GM12878 (cell line): Measurements from ENCODE around the gene SPHK1. TPM values are rescaled to one million over a fixed set of nuclear protein-coding genes. Genes with fewer than 3 reads are reported as not detected.

Experiments used
- ATAC-seq: fragments of 200-7000 bp; cut with Tn5 transposase; 3 replicates; pipeline ENCODE4 v1.9.1; 2020; ENCODE audit warnings: mild to moderate bottlenecking, moderate library complexity
- BruUV-seq: library from RNA; stranded (reverse); fragments of 400-500 nt; replicated peaks from 2 replicates; lab custom pipeline; 2021; lab: Mats Ljungman, UMichigan
- CTCF ChIA-PET: fragments of 300-600 bp; sonication (Branson Sonifier 250); formaldehyde crosslinking; extraction: SDS; loops from one replicate; lab custom pipeline; 2021; ENCODE audit warnings: inconsistent platforms; lab: Yijun Ruan, JAX
- POLR2A ChIA-PET: fragments of 350-600 bp; formaldehyde crosslinking; extraction: SDS; loops from one replicate; lab custom pipeline; 2021; ENCODE audit warnings: inconsistent platforms; lab: Charles Lee
- RAD21 ChIA-PET: fragments of 300-600 bp; sonication (Branson Sonifier 250); formaldehyde crosslinking; loops from one replicate; lab custom pipeline; 2023; ENCODE audit warnings: antibody characterized with exemption; ENCODE audit not compliant: unreplicated experiment; lab: Charles Lee
- SMC1A ChIA-PET: fragments of 300-600 bp; sonication (Branson Sonifier 250); formaldehyde crosslinking; loops from one replicate; lab custom pipeline; 2023; ENCODE audit not compliant: unreplicated experiment, uncharacterized antibody; lab: Charles Lee
- DNase-seq: peaks from one replicate; pipeline ENCODE4 v3.0.0-alpha.2; 2011; ENCODE audit warnings: low read depth, low spot score
- FAIRE-seq: peaks from 3 replicates; lab custom pipeline; 2011; peaks lifted over from hg19 to GRCh38; lab: Jason Lieb, UNC
- H2AFZ ChIP-seq: 2 replicates; pipeline ENCODE4 v1.6.0; 2011; ENCODE audit warnings: low read depth, low read length, control low read depth; ENCODE audit not compliant: control insufficient read depth
- H3K27ac ChIP-seq: 2 replicates; pipeline ENCODE4 v1.5.1; 2011; ENCODE audit warnings: control low read depth; ENCODE audit not compliant: control insufficient read depth, insufficient read depth
- H3K27me3 ChIP-seq, 2 experiments: replicated peaks in 1 of 2; 2 replicates each; pipeline versions ENCODE4 v1.6.0 to v1.6.1; 2011; ENCODE audit warnings: low read length in 1 of 2; ENCODE audit not compliant: control insufficient read depth in 2 of 2, insufficient read depth in 2 of 2
- H3K36me3 ChIP-seq, 2 experiments: 2 replicates each; pipeline ENCODE4 v1.5.1; 2011; ENCODE audit warnings: low read length in 1 of 2; ENCODE audit not compliant: control insufficient read depth in 2 of 2, insufficient read depth in 2 of 2
- H3K4me1 ChIP-seq: 2 replicates; pipeline ENCODE4 v1.6.1; 2011; ENCODE audit warnings: mild to moderate bottlenecking, low read length, moderate library complexity, mixed read lengths; ENCODE audit not compliant: control insufficient read depth, insufficient read depth
- H3K4me2 ChIP-seq: 2 replicates; pipeline ENCODE4 v1.6.0; 2011; ENCODE audit warnings: control low read depth; ENCODE audit not compliant: control insufficient read depth, insufficient read depth
- H3K4me3 ChIP-seq: fragments of 200-600 bp; sonication (generic); 2 replicates; pipeline ENCODE4 v1.5.1; 2016
- H3K79me2 ChIP-seq: 2 replicates; pipeline ENCODE4 v1.6.0; 2011; ENCODE audit warnings: low read length; ENCODE audit not compliant: control insufficient read depth, insufficient read depth
- H3K9ac ChIP-seq: 2 replicates; pipeline ENCODE4 v1.8.0; 2011; ENCODE audit warnings: low read length, control low read depth, mixed read lengths; ENCODE audit not compliant: control insufficient read depth, insufficient read depth
- H3K9me3 ChIP-seq: replicated peaks from 3 replicates; pipeline ENCODE4 v1.5.1; 2011; ENCODE audit warnings: mild to moderate bottlenecking, low read length; ENCODE audit not compliant: control insufficient read depth, insufficient read depth
- H4K20me1 ChIP-seq: 2 replicates; pipeline ENCODE4 v1.6.0; 2011; ENCODE audit not compliant: control insufficient read depth, insufficient read depth
- ATF2 ChIP-seq: IDR thresholded peaks from 2 replicates; pipeline ENCODE4 v1.6.1; 2012; ENCODE audit warnings: low read length, inconsistent platforms
- BMI1 ChIP-seq: fragments of 450-650 bp; IDR thresholded peaks from 2 replicates; pipeline ENCODE4 v1.6.1; 2016; ENCODE audit warnings: mild to moderate bottlenecking, moderate library complexity, borderline replicate concordance
- CREB1 ChIP-seq: IDR thresholded peaks from 2 replicates; pipeline ENCODE4 v1.6.1; 2012; ENCODE audit warnings: low read depth, mild to moderate bottlenecking, inconsistent platforms
- EED ChIP-seq: sonication (generic); IDR thresholded peaks from 2 replicates; pipeline ENCODE4 v1.6.1; 2016; ENCODE audit warnings: antibody characterized with exemption, low read depth
- KDM1A ChIP-seq: fragments of 200-600 bp; sonication (generic); IDR thresholded peaks from 2 replicates; pipeline ENCODE4 v1.6.1; 2016; ENCODE audit warnings: borderline replicate concordance
- MEF2B ChIP-seq: fragments of 450-650 bp; IDR thresholded peaks from 2 replicates; pipeline ENCODE4 v1.6.1; 2018; ENCODE audit warnings: mild to moderate bottlenecking, moderate library complexity; ENCODE audit not compliant: partially characterized antibody, poor library complexity, severe bottlenecking
- RELB ChIP-seq: fragments of 450-650 bp; IDR thresholded peaks from 2 replicates; pipeline ENCODE4 v1.6.1; 2017; ENCODE audit warnings: low read depth, mild to moderate bottlenecking, moderate library complexity
- ZBTB40 ChIP-seq: fragments of 450-650 bp; IDR thresholded peaks from 2 replicates; pipeline ENCODE4 v1.6.1; 2016; ENCODE audit warnings: mild to moderate bottlenecking, moderate library complexity, borderline replicate concordance
- WGBS: methylation state at CpG from one replicate; pipeline ENCODE4 v1.1.6; 2016; ENCODE audit warnings: low lambda C conversion rate; ENCODE audit not compliant: insufficient replicate concordance, insufficient coverage; ENCODE audit errors: missing lambda C conversion rate; 5-methylcytosine and 5-hydroxymethylcytosine counted together
- in situ Hi-C: fragments of 300-500 bp; cut with MboI; formaldehyde crosslinking; loops from 9 replicates; pipeline ENCODE4 v1.14.3; 2018; ENCODE audit warnings: mixed read lengths
- intact Hi-C: fragments of 100-400 bp; cut with micrococcal nuclease; formaldehyde crosslinking; loops from one replicate; pipeline ENCODE4 v1.14.2; 2022; ENCODE audit not compliant: unreplicated experiment
- polyA plus RNA-seq, 11 experiments: library from polyadenylated mRNA; depleted of rRNA in 4 of 11; unstranded in 6 of 11; stranded (reverse) in 5 of 11; fragments of >200 nt; fragmentation: Nextera tagmentation in 4 of 11; fragmentation: Illumina TruSeq in 1 of 11; extraction: Ambion mirVana in 4 of 11; extraction: Trizol in 1 of 11; gene quantifications; 1 replicate in 1 of 11; 2 replicates in 10 of 11; pipeline versions ENCODE4 v1.2.1 to v1.2.3, GENCODE V29; 2011 to 2016; ENCODE audit warnings: inconsistent platforms in 2 of 11, missing spikeins in 2 of 11, low read depth in 1 of 11
- total RNA-seq, 4 experiments: library from RNA; depleted of rRNA in 3 of 4; stranded (reverse); fragments of >200 nt in 3 of 4; fragmentation: Illumina TruSeq in 1 of 4; extraction: Trizol in 1 of 4; gene quantifications; 2 replicates each; pipeline versions ENCODE4 v1.2.1 to v1.2.3, GENCODE V29; 2013 to 2021

SPHK1 gene
- total and polyA plus RNA-seq, 10 of the 15 experiments (the other 5 are each of a cell fraction or from before 2014, with no cell fraction given), result 0.09 to 1.1 (median 0.36) TPM; not detected in 2

- ATAC-seq, result no peak
- POLR2A ChIA-PET, result no interaction called here
These were observed 20.7 kb downstream of the SPHK1 start for GRCh38 chr17:76404976-76405563.

GRCh38 chr17:76405607-76405966 is 21.2 kb downstream of the SPHK1 start:
- ChIA-PET CTCF (interaction anchor here (0.6 to 9.8 kb wide), 8 partner anchors 8 to 102 kb away, joined by 3 to 142 read pairs (median 3); partner anchors contain the start of gene SPHK1), SMC1A (interaction anchor here (0.8 to 1.8 kb wide), 4 partner anchors 36 to 100 kb away, joined by 3 to 6 read pairs (median 4); no protein-coding TSS in a partner anchor), RAD21 (interaction anchor here (3.1 kb wide), 1 partner anchor 53 kb away, joined by 12 read pairs; no protein-coding TSS in a partner anchor), POLR2A (no interaction called here)
- FAIRE-seq, result no peak
- DNase-seq, result no peak
- ATAC-seq, result peak; percentile 78
- Histone ChIP-seq H3K4me1 (peaks cover 20% of the 10 kb centered on the region), H3K27ac (no peak overlapping the region), H4K20me1 (peaks cover 2% of the 10 kb centered on the region), H3K79me2 (peaks cover 6% of the 10 kb centered on the region), H3K27me3 (no peaks in the 10 kb centered on the region), H3K9ac (no peak overlapping the region), H3K9me3 (no peaks in the 10 kb centered on the region), H3K4me3 (no peak overlapping the region), H3K4me2 (peak overlapping the region; percentile 38; the same call in 1 of the 2 replicates), H2AFZ (no peak overlapping the region), H3K36me3 (peaks cover 13 to 19% of the 10 kb centered on the region in 2 experiments)
- 42% methylated on average over 9 of the region's 9 CpGs for WGBS
- intact Hi-C loops (no loop called here), in situ Hi-C loops (loop anchor here (5.0 kb wide), 1 partner anchor 102 kb away; no protein-coding TSS in a partner anchor)
- BruUV-seq, result no TSS peak
- TF ChIP-seq KDM1A (no peak), MEF2B (peak; percentile 81), RELB (no peak), BMI1 (no peak), ZBTB40 (no peak), ATF2 (no peak), CREB1 (no peak)

More at GRCh38 chr17:76404976-76405563, 20.7 kb downstream of the SPHK1 start:
- in situ Hi-C loops, result loop anchor here (5.0 kb wide), 1 partner anchor 102 kb away; no protein-coding TSS in a partner anchor
- no peak for FAIRE-seq
- intact Hi-C loops, result no loop called here
- ChIA-PET SMC1A (interaction anchor here (0.8 to 1.8 kb wide), 4 partner anchors 35 to 101 kb away, joined by 3 to 6 read pairs (median 4); no protein-coding TSS in a partner anchor), CTCF (interaction anchor here (0.6 to 9.8 kb wide), 7 partner anchors 8 to 102 kb away, joined by 3 to 142 read pairs (median 3); partner anchors contain the start of gene SPHK1), RAD21 (interaction anchor here (3.1 kb wide), 1 partner anchor 54 kb away, joined by 12 read pairs; no protein-coding TSS in a partner anchor)
- Histone ChIP-seq H3K4me1 (peaks cover 20% of the 10 kb centered on the region), H3K27me3 (no peaks in the 10 kb centered on the region), H3K36me3 (peaks cover 13 to 24% of the 10 kb centered on the region in 2 experiments), H4K20me1 (peaks cover 2% of the 10 kb centered on the region; the same call in 1 of the 2 replicates), H3K27ac (no peak overlapping the region), H3K4me3 (no peak overlapping the region), H3K4me2 (no peak overlapping the region), H3K79me2 (peaks cover 6% of the 10 kb centered on the region), H3K9me3 (no peaks in the 10 kb centered on the region), H2AFZ (no peak overlapping the region), H3K9ac (no peak overlapping the region)
- WGBS, result 94% methylated on average over 25 of the region's 25 CpGs
- no peak for TF ChIP-seq EED
- BruUV-seq, result no TSS peak
- no peak for DNase-seq
